Prostate gland (tissue), 2 donors: ENCODE results near the gene ATAD1.
A peak's percentile ranks its signal among the peaks of the same experiment; 100 is the strongest.

Source experiments
- POLR2A ChIP-seq: fragments of 450-650 bp; IDR thresholded peaks from one replicate; pipeline ENCODE4 v1.6.1; 2016; ENCODE audit warnings: antibody characterized with exemption, mild to moderate bottlenecking
- POLR2AphosphoS5 ChIP-seq: sonication (generic); formaldehyde crosslinking; IDR thresholded peaks from one replicate; pipeline ENCODE4 v1.6.1; 2017; ENCODE audit warnings: antibody characterized with exemption
- TF ChIP-seq, protein P1 (sequence below), 4 experiments: fragments of 200-600 bp in 2 of 4; fragments of 450-650 bp in 2 of 4; sonication (generic) in 2 of 4; IDR thresholded peaks; 1 replicate in 3 of 4; 2 replicates in 1 of 4; pipeline ENCODE4 v1.5.1; 2016 to 2019; ENCODE audit warnings: antibody characterized with exemption in 4 of 4, mild to moderate bottlenecking in 2 of 4, moderate library complexity in 2 of 4

DNA sequence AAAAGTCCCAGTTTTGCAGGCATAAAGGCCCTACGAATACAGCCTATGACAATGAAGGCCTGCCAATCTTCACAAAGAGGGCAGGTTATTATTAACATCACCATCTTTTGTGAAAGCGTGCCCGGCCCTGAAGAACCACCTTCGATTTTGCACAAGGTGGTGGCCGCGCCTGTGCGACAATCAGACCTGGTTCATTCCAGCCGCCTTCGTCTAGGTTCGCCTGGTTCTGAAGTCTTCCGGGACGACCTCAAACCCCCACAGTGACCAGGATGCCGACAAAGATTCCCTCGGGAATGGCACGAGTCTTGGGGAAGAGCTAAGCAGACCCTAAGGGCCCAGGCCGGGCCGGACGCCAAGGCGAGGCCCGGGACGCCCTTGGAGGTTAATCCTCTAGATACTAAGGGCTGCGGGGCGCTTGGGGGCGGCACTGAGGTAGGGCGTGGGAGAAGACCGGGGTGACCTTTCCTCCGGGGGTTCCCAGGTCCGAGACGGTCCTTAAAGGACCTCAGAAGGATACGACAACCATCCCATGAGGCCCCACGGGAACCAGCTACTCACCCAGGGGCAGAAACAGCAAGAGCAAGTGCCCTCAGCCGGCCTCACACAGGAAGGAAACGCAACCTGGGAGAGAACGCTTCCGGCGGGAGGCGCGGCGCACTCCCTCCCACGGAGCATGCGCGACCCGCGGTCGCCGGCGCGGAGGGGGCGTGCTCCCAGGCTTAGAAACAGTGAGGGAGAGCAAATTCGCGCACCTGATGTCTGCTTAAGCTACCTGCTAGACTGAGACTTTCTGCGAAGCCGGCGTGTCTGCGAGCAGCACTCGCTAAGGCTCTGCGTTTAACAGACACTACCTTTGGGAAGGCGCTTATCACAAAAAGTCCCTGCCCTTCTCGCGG lies at the start of gene ATAD1:
- TF ChIP-seq POLR2A (peak; percentile 62), POLR2AphosphoS5 (peak; percentile 82)
- TF ChIP-seq, protein P1, sequence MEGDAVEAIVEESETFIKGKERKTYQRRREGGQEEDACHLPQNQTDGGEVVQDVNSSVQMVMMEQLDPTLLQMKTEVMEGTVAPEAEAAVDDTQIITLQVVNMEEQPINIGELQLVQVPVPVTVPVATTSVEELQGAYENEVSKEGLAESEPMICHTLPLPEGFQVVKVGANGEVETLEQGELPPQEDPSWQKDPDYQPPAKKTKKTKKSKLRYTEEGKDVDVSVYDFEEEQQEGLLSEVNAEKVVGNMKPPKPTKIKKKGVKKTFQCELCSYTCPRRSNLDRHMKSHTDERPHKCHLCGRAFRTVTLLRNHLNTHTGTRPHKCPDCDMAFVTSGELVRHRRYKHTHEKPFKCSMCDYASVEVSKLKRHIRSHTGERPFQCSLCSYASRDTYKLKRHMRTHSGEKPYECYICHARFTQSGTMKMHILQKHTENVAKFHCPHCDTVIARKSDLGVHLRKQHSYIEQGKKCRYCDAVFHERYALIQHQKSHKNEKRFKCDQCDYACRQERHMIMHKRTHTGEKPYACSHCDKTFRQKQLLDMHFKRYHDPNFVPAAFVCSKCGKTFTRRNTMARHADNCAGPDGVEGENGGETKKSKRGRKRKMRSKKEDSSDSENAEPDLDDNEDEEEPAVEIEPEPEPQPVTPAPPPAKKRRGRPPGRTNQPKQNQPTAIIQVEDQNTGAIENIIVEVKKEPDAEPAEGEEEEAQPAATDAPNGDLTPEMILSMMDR (IDR thresholded peaks at IDR 0.05) = peak in 2 of 4 experiments; percentile 2 to 41
